ENCODE results near the gene PTBP1. TPM values are rescaled to one million over a fixed set of nuclear protein-coding genes. Genes with fewer than 3 reads are reported as not detected.

The PTBP1 gene
- total RNA-seq, 1 donor from 2014 or later, result 614 TPM

DNA sequence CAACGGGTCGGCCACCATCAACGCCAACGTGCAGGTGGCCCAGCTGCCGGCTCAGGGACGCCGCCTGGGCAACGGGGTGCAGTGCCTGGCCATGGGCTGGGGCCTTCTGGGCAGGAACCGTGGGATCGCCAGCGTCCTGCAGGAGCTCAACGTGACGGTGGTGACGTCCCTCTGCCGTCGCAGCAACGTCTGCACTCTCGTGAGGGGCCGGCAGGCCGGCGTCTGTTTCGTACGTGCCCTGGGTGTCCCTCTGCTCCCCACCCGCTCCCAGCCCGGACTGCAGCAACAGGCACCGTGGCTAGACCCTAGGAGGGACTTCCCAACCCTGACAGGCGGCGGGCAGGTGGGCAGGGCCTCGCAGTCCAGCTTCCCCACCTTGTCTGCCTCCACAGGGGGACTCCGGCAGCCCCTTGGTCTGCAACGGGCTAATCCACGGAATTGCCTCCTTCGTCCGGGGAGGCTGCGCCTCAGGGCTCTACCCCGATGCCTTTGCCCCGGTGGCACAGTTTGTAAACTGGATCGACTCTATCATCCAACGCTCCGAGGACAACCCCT is 58.4 kb downstream of the PTBP1 start:
- Mint-ChIP-seq H3K9me3 (ENCODE audit: unreplicated experiment) (no peaks in the 10 kb centered on the region), H3K36me3 (ENCODE audit: low read depth, unreplicated experiment) (no peaks in the 10 kb centered on the region), H3K27me3 (ENCODE audit: unreplicated experiment) (peaks cover 6% of the 10 kb centered on the region), H3K27ac (ENCODE audit: unreplicated experiment) (no peak overlapping the region), H3K4me1 (ENCODE audit: unreplicated experiment) (no peaks in the 10 kb centered on the region), H3K4me3 (ENCODE audit: unreplicated experiment) (no peak overlapping the region)
- TF ChIP-seq, protein P1, sequence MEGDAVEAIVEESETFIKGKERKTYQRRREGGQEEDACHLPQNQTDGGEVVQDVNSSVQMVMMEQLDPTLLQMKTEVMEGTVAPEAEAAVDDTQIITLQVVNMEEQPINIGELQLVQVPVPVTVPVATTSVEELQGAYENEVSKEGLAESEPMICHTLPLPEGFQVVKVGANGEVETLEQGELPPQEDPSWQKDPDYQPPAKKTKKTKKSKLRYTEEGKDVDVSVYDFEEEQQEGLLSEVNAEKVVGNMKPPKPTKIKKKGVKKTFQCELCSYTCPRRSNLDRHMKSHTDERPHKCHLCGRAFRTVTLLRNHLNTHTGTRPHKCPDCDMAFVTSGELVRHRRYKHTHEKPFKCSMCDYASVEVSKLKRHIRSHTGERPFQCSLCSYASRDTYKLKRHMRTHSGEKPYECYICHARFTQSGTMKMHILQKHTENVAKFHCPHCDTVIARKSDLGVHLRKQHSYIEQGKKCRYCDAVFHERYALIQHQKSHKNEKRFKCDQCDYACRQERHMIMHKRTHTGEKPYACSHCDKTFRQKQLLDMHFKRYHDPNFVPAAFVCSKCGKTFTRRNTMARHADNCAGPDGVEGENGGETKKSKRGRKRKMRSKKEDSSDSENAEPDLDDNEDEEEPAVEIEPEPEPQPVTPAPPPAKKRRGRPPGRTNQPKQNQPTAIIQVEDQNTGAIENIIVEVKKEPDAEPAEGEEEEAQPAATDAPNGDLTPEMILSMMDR (IDR thresholded peaks at IDR 0.05; ENCODE audit: unreplicated experiment), result no peak
- no peak for DNase-seq (ENCODE audit: low spot score)

DNA sequence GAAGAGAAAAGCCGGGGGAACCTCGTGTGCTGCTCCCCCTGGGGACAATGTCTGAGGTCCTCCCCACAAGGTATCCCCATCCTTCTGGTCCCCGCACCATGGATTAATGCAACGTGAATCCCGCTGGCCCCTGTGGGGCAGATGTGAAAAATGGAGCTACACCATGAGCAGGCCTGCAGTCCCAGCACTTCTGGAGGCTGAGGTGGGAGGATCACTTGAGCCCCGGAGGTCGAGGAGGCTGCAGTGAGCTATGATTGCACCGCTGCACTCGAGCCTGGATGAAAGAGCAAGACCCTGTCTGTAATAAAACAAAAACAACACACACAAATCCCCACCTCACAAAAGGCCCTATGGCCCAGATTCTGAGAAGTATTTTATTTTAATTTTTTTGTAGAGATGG is 61.0 kb downstream of the PTBP1 start:
- no peak for DNase-seq (ENCODE audit: low spot score)
- no peak overlapping the region for H3K27ac Mint-ChIP-seq (ENCODE audit: unreplicated experiment)

DNA sequence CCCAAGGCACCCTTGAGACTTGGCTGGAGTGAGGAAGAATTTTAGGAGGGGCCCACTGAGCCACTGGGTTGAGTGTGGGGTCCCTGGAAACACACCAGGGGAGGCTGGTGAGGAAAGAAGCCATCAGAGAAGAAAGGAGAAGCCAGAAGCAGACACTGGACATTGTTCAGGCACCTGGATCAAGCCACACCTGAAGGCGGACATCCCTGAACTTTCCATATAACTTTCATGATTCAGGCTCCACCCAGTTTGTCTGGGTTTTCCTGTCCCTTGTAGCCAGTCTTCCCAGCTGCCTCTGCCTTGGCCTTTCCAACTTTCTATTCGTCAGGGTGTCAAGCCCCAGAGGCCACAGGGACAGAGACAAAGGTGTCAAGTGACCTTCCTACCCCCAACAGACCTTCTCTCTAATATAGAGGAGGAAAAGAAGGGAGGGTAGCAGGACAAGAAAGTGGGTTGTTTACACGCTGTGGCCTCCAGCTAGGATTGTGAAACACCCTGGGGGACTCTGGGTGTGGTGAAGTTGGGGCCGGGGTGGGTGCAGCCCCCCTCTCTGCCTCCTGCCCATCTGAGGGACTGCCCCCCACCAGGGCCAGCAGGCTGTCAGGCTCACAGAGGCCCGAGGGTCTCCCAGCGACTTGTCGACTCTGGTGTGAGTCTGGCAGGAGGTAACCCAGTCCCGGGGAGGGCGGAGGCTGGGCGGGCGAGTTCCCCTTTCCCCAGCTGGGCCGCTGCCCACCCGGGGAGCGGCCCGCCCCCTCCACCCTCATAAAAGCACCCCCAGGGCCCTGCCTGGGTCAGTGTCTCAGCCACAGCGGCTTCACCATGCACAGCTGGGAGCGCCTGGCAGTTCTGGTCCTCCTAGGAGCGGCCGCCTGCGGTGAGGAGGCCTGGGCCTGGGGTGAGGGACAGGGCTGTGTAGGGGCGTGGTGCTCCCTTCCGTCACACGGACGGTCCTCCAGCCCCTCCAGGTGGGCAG is 61.9 kb downstream of the PTBP1 start, which contains the start of gene CFD:
Gene CFD (plus strand): TSS at position 797 of the 976 bp plus-strand sequence. CDS start 26 bp downstream, at position 823.
- Mint-ChIP-seq H3K36me3 (ENCODE audit: low read depth, unreplicated experiment) (no peaks in the 10 kb centered on the region), H3K27me3 (ENCODE audit: unreplicated experiment) (peaks cover 9% of the 10 kb centered on the region), H3K9me3 (ENCODE audit: unreplicated experiment) (no peaks in the 10 kb centered on the region), H3K4me1 (ENCODE audit: unreplicated experiment) (no peaks in the 10 kb centered on the region), H3K27ac (ENCODE audit: unreplicated experiment) (no peak within 1 kb of the TSS), H3K4me3 (ENCODE audit: unreplicated experiment) (no peak within 1 kb of the TSS)
- TF ChIP-seq, protein P1 (IDR thresholded peaks at IDR 0.05; ENCODE audit: unreplicated experiment), result no peak
- DNase-seq (ENCODE audit: low spot score), result no peak

More for the DNA sequence above, 61.0 kb downstream of the PTBP1 start:
- TF ChIP-seq, protein P1 (IDR thresholded peaks at IDR 0.05; ENCODE audit: unreplicated experiment), result no peak
- H3K4me3 Mint-ChIP-seq (ENCODE audit: unreplicated experiment), result no peak overlapping the region
- H3K9me3 Mint-ChIP-seq (ENCODE audit: unreplicated experiment), result no peaks in the 10 kb centered on the region
- H3K27me3 Mint-ChIP-seq (ENCODE audit: unreplicated experiment), result peaks cover 8% of the 10 kb centered on the region
- no peaks in the 10 kb centered on the region for H3K4me1 Mint-ChIP-seq (ENCODE audit: unreplicated experiment)
- no peaks in the 10 kb centered on the region for H3K36me3 Mint-ChIP-seq (ENCODE audit: low read depth, unreplicated experiment)

DNA sequence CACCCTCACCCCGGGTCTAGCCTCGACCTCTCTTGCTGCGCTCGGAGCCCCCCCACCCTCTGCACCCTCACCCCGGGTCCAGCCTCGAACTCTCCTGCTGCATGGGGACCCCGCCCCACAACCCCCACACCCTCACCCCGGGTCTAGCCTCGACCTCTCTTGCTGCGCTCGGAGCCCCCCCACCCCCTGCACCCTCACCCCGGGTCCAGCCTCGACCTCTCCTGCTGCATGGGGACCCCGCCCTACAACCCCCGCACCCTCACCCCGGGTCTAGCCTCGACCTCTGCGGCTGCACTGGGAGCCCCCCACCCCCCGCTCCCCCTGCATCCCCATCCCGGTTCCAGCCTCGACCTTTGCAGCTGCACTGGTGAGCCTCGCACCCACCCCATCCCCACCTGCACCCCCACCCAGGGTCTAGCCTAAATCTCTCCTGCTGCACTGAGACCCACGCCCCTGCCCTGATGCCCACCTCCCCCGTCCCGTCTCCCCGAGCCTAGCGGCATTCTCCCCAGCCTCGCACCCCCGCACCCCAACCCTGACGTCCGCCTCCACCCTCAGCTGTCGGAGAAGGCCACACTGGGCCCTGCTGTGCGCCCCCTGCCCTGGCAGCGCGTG is 64.0 kb downstream of the PTBP1 start:
- H3K4me1 Mint-ChIP-seq (ENCODE audit: unreplicated experiment), result no peaks in the 10 kb centered on the region
- DNase-seq (ENCODE audit: low spot score), result no peak
- TF ChIP-seq, protein P1 (IDR thresholded peaks at IDR 0.05; ENCODE audit: unreplicated experiment), result no peak
- H3K9me3 Mint-ChIP-seq (ENCODE audit: unreplicated experiment), result no peaks in the 10 kb centered on the region
- no peak overlapping the region for H3K4me3 Mint-ChIP-seq (ENCODE audit: unreplicated experiment)
- H3K36me3 Mint-ChIP-seq (ENCODE audit: low read depth, unreplicated experiment), result no peaks in the 10 kb centered on the region
- H3K27me3 Mint-ChIP-seq (ENCODE audit: unreplicated experiment), result peaks cover 11% of the 10 kb centered on the region
- no peak overlapping the region for H3K27ac Mint-ChIP-seq (ENCODE audit: unreplicated experiment)

Small RNA genes within 50 kb of the gene (microRNA-seq; reads per million reads assigned to microRNA genes)
- 303 reads per million, percentile 88 among the genes with 10 or more reads in this experiment for gene MIR3187 (ENCODE audit: unreplicated experiment)
- 95.7 reads per million, percentile 82 among the genes with 10 or more reads in this experiment for gene MIR4745 (ENCODE audit: unreplicated experiment)

Other genes with a start within 250 kb of the PTBP1 start
- 353 TPM for gene BSG, start 224.9 kb upstream of the PTBP1 start, total RNA-seq (ENCODE audit: unreplicated experiment)
- 0.28 TPM for gene HCN2, start 207.6 kb upstream of the PTBP1 start, total RNA-seq (ENCODE audit: unreplicated experiment)
- gene POLRMT, start 163.9 kb upstream of the PTBP1 start, total RNA-seq (ENCODE audit: unreplicated experiment), result 53.6 TPM
- gene FGF22, start 157.6 kb upstream of the PTBP1 start, total RNA-seq (ENCODE audit: unreplicated experiment), result not detected
- gene RNF126, start 134.2 kb upstream of the PTBP1 start, total RNA-seq (ENCODE audit: unreplicated experiment), result 41.7 TPM
- 6.5 TPM for gene FSTL3, start 121.1 kb upstream of the PTBP1 start, total RNA-seq (ENCODE audit: unreplicated experiment)
- not detected for gene PRSS57, start 102.0 kb upstream of the PTBP1 start, total RNA-seq (ENCODE audit: unreplicated experiment)
- gene PALM, start 88.5 kb upstream of the PTBP1 start, total RNA-seq (ENCODE audit: unreplicated experiment), result 42.0 TPM
- gene MISP, start 46.3 kb upstream of the PTBP1 start, total RNA-seq (ENCODE audit: unreplicated experiment), result not detected
- 17.6 TPM for gene PLPPR3, start 24.5 kb downstream of the PTBP1 start, total RNA-seq (ENCODE audit: unreplicated experiment)
- 0.21 TPM for gene AZU1, start 30.4 kb downstream of the PTBP1 start, total RNA-seq (ENCODE audit: unreplicated experiment)
- not detected for gene PRTN3, start 43.5 kb downstream of the PTBP1 start, total RNA-seq (ENCODE audit: unreplicated experiment)
- not detected for gene ELANE, start 54.9 kb downstream of the PTBP1 start, total RNA-seq (ENCODE audit: unreplicated experiment)
- 0.46 TPM for gene CFD, start 62.2 kb downstream of the PTBP1 start, total RNA-seq (ENCODE audit: unreplicated experiment)
- 66.5 TPM for gene MED16, start 95.7 kb downstream of the PTBP1 start, total RNA-seq (ENCODE audit: unreplicated experiment)
- gene RNU6-9, start 96.0 kb downstream of the PTBP1 start, total RNA-seq (ENCODE audit: unreplicated experiment), result not detected
- 40.6 TPM for gene R3HDM4, start 115.8 kb downstream of the PTBP1 start, total RNA-seq (ENCODE audit: unreplicated experiment)
- not detected for gene KISS1R, start 119.9 kb downstream of the PTBP1 start, total RNA-seq (ENCODE audit: unreplicated experiment)
- 108 TPM for gene ARID3A, start 128.6 kb downstream of the PTBP1 start, total RNA-seq (ENCODE audit: unreplicated experiment)
- gene WDR18, start 186.9 kb downstream of the PTBP1 start, total RNA-seq (ENCODE audit: unreplicated experiment), result 53.1 TPM
- gene GRIN3B, start 203.0 kb downstream of the PTBP1 start, total RNA-seq (ENCODE audit: unreplicated experiment), result 0.95 TPM
- gene TMEM259, start 223.7 kb downstream of the PTBP1 start, total RNA-seq (ENCODE audit: unreplicated experiment), result 182 TPM
- gene RNU6-2, start 224.1 kb downstream of the PTBP1 start, total RNA-seq (ENCODE audit: unreplicated experiment), result not detected
- gene CNN2, start 229.2 kb downstream of the PTBP1 start, total RNA-seq (ENCODE audit: unreplicated experiment), result 456 TPM
- gene ABCA7, start 242.7 kb downstream of the PTBP1 start, total RNA-seq (ENCODE audit: unreplicated experiment), result 16.3 TPM

All from endothelial cell (in vitro differentiated cells).